ENCODE measurements around the gene CD63. TPM values are rescaled to one million over a fixed set of nuclear protein-coding genes. Genes with fewer than 3 reads are reported as not detected.

The CD63 gene
- total and polyA plus RNA-seq, 2 of the 4 experiments (the other 2 are of a cell fraction), result 995 to 1,398 TPM

- peak overlapping the region; percentile 89 for H2AK5ac ChIP-seq (ENCODE audit: low read depth, low read length)
- peaks cover 23 to 75% of the 10 kb centered on the region in 2 experiments for H3K79me1 ChIP-seq (ENCODE audit: low read depth in 1 of 2, low read length in 2 of 2)
- DNase-seq (peak; percentile 91), ATAC-seq (ENCODE audit: low read depth) (peak; percentile 57)
- peak overlapping the region; percentile 77 for H2AFZ ChIP-seq (replicated peaks; ENCODE audit: low read length, poor library complexity)
- H2BK120ac ChIP-seq (ENCODE audit: low read depth, low read length), result no peak overlapping the region
- no peak overlapping the region for H4K91ac ChIP-seq (ENCODE audit: insufficient read depth, low read depth, low read length)
- peak overlapping the region; percentile 24 for H3K27ac ChIP-seq (ENCODE audit: insufficient read depth, low read length)
- peaks cover 46% of the 10 kb centered on the region for H4K20me1 ChIP-seq (ENCODE audit: insufficient read depth, low read length)
- no peak overlapping the region for H3K9ac ChIP-seq (ENCODE audit: low read depth, low read length)
- no peak overlapping the region for H4K8ac ChIP-seq (ENCODE audit: low read depth in 2 of 2, low read length in 2 of 2)
- peak overlapping the region; percentile 18; the same call in 1 of the 2 replicates for H3K4ac ChIP-seq (ENCODE audit: low read depth, low read length)
- H3K4me2 ChIP-seq (ENCODE audit: low read depth, low read length), result peak overlapping the region; percentile 24; the same call in 1 of the 2 replicates
- ChIA-PET POLR2A (ENCODE audit: unreplicated experiment) (interaction anchor here (2.1 kb wide), 1 partner anchor 9 kb away, joined by 8 read pairs; no protein-coding TSS in a partner anchor), CTCF (interaction anchor here (0.5 to 1.6 kb wide), 9 partner anchors 18 to 102 kb away, joined by 3 to 6 read pairs (median 4); no protein-coding TSS in a partner anchor)
- H2BK5ac ChIP-seq (ENCODE audit: low read depth, low read length, poor library complexity, severe bottlenecking), result peak overlapping the region; percentile 60
- peak overlapping the region; percentile 83 for H2AK9ac ChIP-seq (replicated peaks; ENCODE audit: low read depth, low read length, poor library complexity)
- H2BK20ac ChIP-seq (ENCODE audit: low read depth, low read length), result no peak overlapping the region
- H3K56ac ChIP-seq (ENCODE audit: extremely low read depth, insufficient read depth, low read length), result no peak overlapping the region
- intact Hi-C loops (cut with micrococcal nuclease) (loop anchor here (2.0 kb wide), 2 partner anchors 60 to 532 kb away; no protein-coding TSS in a partner anchor), dilution Hi-C loops (cut with HindIII; ENCODE audit: low sequenced_read_pairs, unreplicated experiment) (no loop called here), in situ Hi-C loops (cut with MboI; ENCODE audit: low sequenced_read_pairs) (no loop called here)
- WGBS, 2 experiments (ENCODE audit: extremely low coverage in 2 of 2, insufficient read length in 1 of 2), result 0% methylated on average over 1 of the region's 9 CpGs; no CpG with 5 or more reads in 1 of the 2 experiments
- H3K9me1 ChIP-seq (ENCODE audit: insufficient read depth, low read length), result peaks cover 27% of the 10 kb centered on the region
- BruUV-seq (replicated peaks), result no TSS peak
- no peak overlapping the region for H4K5ac ChIP-seq (ENCODE audit: low read depth, low read length)
- H3K9me3 ChIP-seq (ENCODE audit: control insufficient read depth, insufficient read depth, low read length), result no peaks in the 10 kb centered on the region
- no peak overlapping the region for H3K14ac ChIP-seq (replicated peaks; ENCODE audit: low read depth, low read length)
- no peaks in the 10 kb centered on the region for H3K27me3 ChIP-seq (ENCODE audit: control insufficient read depth, insufficient read depth, low read length)
- peaks cover 32% of the 10 kb centered on the region for H3K4me1 ChIP-seq (ENCODE audit: control insufficient read depth, insufficient read depth, low read length)
- H3K18ac ChIP-seq (ENCODE audit: low read depth, low read length), result no peak overlapping the region
- H3K4me3 ChIP-seq (ENCODE audit: insufficient read depth, low read depth, low read length), result no peak overlapping the region
- no peak overlapping the region for H2BK15ac ChIP-seq (ENCODE audit: low read depth, low read length)
- peaks cover 32% of the 10 kb centered on the region for H3K36me3 ChIP-seq (ENCODE audit: control insufficient read depth, insufficient read depth, low read length)
- H3K23ac ChIP-seq (ENCODE audit: low read depth, low read length), result no peak overlapping the region
- TF ChIP-seq MAZ (IDR thresholded peaks at IDR 0.05; ENCODE audit: borderline replicate concordance, low read depth, low read length) (peak; percentile 74), BHLHE40 (IDR thresholded peaks at IDR 0.05; ENCODE audit: low read depth, low read length) (no peak), CEBPB (IDR thresholded peaks at IDR 0.05; ENCODE audit: low read depth, low read length) (0 out of 2 replicates have a peak, but pooled peaks have one; percentile 18), FOS (IDR thresholded peaks at IDR 0.05; ENCODE audit: low read depth, low read length) (peak; percentile 73), RFX5 (IDR thresholded peaks at IDR 0.05; ENCODE audit: low read depth, low read length) (no peak), RCOR1 (IDR thresholded peaks at IDR 0.05; ENCODE audit: insufficient replicate concordance, low read length) (peak; percentile 85), SMC3 (IDR thresholded peaks at IDR 0.05; ENCODE audit: low read depth, low read length) (peak; percentile 57; the same call in 1 of the 2 replicates), POLR2A (IDR thresholded peaks at IDR 0.05; ENCODE audit: low read depth, low read length) (no peak), MXI1 (IDR thresholded peaks at IDR 0.05; ENCODE audit: borderline replicate concordance, low read depth, low read length) (no peak), USF2 (IDR thresholded peaks at IDR 0.05; ENCODE audit: low read depth, low read length) (no peak), NFE2L2 (IDR thresholded peaks at IDR 0.05; ENCODE audit: low read depth, low read length) (no peak), MAFK (IDR thresholded peaks at IDR 0.05; ENCODE audit: low read depth, low read length) (no peak), RAD21 (IDR thresholded peaks at IDR 0.05; ENCODE audit: low read length) (peak; percentile 76)
- TF ChIP-seq, protein P1, sequence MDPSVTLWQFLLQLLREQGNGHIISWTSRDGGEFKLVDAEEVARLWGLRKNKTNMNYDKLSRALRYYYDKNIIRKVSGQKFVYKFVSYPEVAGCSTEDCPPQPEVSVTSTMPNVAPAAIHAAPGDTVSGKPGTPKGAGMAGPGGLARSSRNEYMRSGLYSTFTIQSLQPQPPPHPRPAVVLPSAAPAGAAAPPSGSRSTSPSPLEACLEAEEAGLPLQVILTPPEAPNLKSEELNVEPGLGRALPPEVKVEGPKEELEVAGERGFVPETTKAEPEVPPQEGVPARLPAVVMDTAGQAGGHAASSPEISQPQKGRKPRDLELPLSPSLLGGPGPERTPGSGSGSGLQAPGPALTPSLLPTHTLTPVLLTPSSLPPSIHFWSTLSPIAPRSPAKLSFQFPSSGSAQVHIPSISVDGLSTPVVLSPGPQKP (IDR thresholded peaks at IDR 0.05; ENCODE audit: borderline replicate concordance, low read depth, low read length), result no peak
- TF ChIP-seq, protein P2, sequence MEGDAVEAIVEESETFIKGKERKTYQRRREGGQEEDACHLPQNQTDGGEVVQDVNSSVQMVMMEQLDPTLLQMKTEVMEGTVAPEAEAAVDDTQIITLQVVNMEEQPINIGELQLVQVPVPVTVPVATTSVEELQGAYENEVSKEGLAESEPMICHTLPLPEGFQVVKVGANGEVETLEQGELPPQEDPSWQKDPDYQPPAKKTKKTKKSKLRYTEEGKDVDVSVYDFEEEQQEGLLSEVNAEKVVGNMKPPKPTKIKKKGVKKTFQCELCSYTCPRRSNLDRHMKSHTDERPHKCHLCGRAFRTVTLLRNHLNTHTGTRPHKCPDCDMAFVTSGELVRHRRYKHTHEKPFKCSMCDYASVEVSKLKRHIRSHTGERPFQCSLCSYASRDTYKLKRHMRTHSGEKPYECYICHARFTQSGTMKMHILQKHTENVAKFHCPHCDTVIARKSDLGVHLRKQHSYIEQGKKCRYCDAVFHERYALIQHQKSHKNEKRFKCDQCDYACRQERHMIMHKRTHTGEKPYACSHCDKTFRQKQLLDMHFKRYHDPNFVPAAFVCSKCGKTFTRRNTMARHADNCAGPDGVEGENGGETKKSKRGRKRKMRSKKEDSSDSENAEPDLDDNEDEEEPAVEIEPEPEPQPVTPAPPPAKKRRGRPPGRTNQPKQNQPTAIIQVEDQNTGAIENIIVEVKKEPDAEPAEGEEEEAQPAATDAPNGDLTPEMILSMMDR (conservative IDR thresholded peaks at IDR 0.05; ENCODE audit: low read depth, low read length), result peak; percentile 69
Observed at GRCh38 chr12:55720894-55721444, 7.8 kb downstream of the CD63 start.
